ENCODE results near the gene SRC. TPM values are rescaled to one million over a fixed set of nuclear protein-coding genes. Genes with fewer than 3 reads are reported as not detected.

SRC gene
- total RNA-seq, 1 donor from 2014 or later, result 72.7 TPM

DNA sequence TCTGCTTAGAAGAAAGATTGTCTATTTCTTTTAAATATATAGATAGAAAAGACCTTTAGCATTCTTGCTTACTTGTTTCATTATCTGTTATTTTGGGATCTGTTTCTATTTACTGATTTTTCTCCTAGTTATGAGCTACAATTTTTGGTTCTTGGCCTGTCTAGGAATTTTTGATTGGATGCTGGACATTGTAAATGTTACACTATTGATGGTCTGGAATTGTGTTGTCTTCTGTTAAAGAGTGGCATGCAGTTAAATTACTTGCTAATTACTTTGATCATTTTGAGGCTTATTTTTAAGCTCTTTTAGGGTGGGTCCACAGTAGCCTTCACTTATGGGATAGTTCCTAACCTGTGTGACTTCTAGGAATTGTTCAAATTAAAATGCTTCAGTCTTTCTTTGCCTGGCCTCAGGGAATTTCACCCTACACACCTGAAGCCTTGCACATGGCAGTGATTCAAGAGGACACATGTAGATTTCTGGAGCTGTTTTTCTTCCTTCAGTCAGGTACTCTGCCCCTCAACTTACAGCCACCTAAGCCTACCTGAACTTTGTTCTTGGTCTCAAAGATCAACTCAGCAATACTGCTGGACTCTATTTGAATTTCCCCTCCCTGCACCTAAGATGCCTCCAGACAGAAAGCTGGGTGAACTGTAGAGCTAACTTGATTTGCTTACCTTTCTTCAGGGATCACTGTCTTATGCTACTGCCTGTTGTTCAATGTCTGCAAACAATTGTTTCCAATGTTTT lies 108.9 kb downstream of the SRC start:
- intact Hi-C loops (cut with micrococcal nuclease), result no loop called here
- ATAC-seq (ENCODE audit: low read depth), result no peak
- CTCF ChIA-PET, result no interaction called here
- Mint-ChIP-seq H3K36me3 (ENCODE audit: low read depth) (peaks cover 3% of the 10 kb centered on the region), H3K9me3 (peaks cover 19% of the 10 kb centered on the region), H3K4me3 (no peak overlapping the region), H3K4me1 (no peaks in the 10 kb centered on the region), H3K27ac (no peak overlapping the region), H3K27me3 (peaks cover 13% of the 10 kb centered on the region)
- POLR2A ChIA-PET, result interaction anchor here (0.7 kb wide), 1 partner anchor 547 kb away, joined by 3 read pairs; no protein-coding TSS in a partner anchor
- DNase-seq, result no peak
- TF ChIP-seq, protein P1, sequence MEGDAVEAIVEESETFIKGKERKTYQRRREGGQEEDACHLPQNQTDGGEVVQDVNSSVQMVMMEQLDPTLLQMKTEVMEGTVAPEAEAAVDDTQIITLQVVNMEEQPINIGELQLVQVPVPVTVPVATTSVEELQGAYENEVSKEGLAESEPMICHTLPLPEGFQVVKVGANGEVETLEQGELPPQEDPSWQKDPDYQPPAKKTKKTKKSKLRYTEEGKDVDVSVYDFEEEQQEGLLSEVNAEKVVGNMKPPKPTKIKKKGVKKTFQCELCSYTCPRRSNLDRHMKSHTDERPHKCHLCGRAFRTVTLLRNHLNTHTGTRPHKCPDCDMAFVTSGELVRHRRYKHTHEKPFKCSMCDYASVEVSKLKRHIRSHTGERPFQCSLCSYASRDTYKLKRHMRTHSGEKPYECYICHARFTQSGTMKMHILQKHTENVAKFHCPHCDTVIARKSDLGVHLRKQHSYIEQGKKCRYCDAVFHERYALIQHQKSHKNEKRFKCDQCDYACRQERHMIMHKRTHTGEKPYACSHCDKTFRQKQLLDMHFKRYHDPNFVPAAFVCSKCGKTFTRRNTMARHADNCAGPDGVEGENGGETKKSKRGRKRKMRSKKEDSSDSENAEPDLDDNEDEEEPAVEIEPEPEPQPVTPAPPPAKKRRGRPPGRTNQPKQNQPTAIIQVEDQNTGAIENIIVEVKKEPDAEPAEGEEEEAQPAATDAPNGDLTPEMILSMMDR (IDR thresholded peaks at IDR 0.05), result no peak

Other genes with a start within 250 kb of the SRC start
- 106 and 109 TPM in 2 replicates for gene RPN2, start 166.8 kb upstream of the SRC start, total RNA-seq
- gene MROH8, start 166.6 kb upstream of the SRC start, total RNA-seq, result 3.2 and 5.9 TPM in 2 replicates
- gene GHRH, start 84.3 kb upstream of the SRC start, total RNA-seq, result not detected in 2 replicates
- 20.1 and 21.0 TPM in 2 replicates for gene MANBAL, start 56.5 kb upstream of the SRC start, total RNA-seq
- gene NNAT, start 175.1 kb downstream of the SRC start, total RNA-seq, result 0.40 TPM in 1 of 2 replicates, not detected in the other
- 70.3 and 78.0 TPM in 2 replicates for gene BLCAP, start 181.7 kb downstream of the SRC start, total RNA-seq